Measurements from ENCODE around the gene MUS81. TPM values are rescaled to one million over a fixed set of nuclear protein-coding genes. Genes with fewer than 3 reads are reported as not detected.

MUS81 gene
- polyA plus RNA-seq, 2 of the 4 experiments (the other 2 are of a cell fraction) = 27.8 to 33.4 TPM

GRCh38 chr11:65900899-65901180 is 40.6 kb downstream of the MUS81 start:
- WGBS (ENCODE audit: missing lambda C conversion rate) = 87% methylated on average over 11 of the region's 11 CpGs
- peak overlapping the region in 1 of 2 experiments; percentile 97; a peak in 3 of 6 replicates for H3K27ac ChIP-seq
- ATAC-seq = no peak
- no peak for DNase-seq (ENCODE audit: low read depth in 1 of 2, low spot score in 1 of 2)
- POLR2A ChIA-PET = interaction anchor here (0.7 to 5.7 kb wide), 10 partner anchors 8 to 49 kb away, joined by 3 to 43 read pairs (median 7); partner anchors contain the start of genes C11orf68, CCDC85B and FIBP
- no peaks in the 10 kb centered on the region for H3K9me3 ChIP-seq
- no peak for FAIRE-seq
- TF ChIP-seq RNF2 (IDR thresholded peaks at IDR 0.05; ENCODE audit: borderline replicate concordance, low read depth) = no peak
- TF ChIP-seq TP53 (CRISPR knock-in tag; IDR thresholded peaks at IDR 0.05) = peak; percentile 69; the same call in 1 of the 2 replicates
- peaks cover 59% of the 10 kb centered on the region for H3K4me1 ChIP-seq
- peak overlapping the region; percentile 90 for H3K4me2 ChIP-seq
- peak overlapping the region; percentile 93; the same call in 2 of the 3 replicates for H3K4me3 ChIP-seq
- CTCF ChIA-PET = interaction anchor here (1.0 to 31.6 kb wide), 7 partner anchors 7 to 189 kb away, joined by 3 to 618 read pairs (median 5); partner anchors contain the start of genes C11orf68, CCDC85B, DRAP1 and FIBP

- Histone ChIP-seq H3K4me1 (peaks cover 39% of the 10 kb centered on the region), H3K27ac (peak overlapping the region; percentile 69 to 87), H3K9me3 (no peaks in the 10 kb centered on the region), H3K4me3 (no peak overlapping the region), H3K4me2 (peak overlapping the region; percentile 68)
- TF ChIP-seq TP53 (CRISPR knock-in tag; IDR thresholded peaks at IDR 0.05) (no peak), FOSL2 (IDR thresholded peaks at IDR 0.05) (no peak), FOSL2 (CRISPR knock-in tag; IDR thresholded peaks at IDR 0.05) (peak; percentile 83), HMGXB4 (CRISPR knock-in tag; IDR thresholded peaks at IDR 0.05; ENCODE audit: borderline replicate concordance) (no peak), CHD2 (IDR thresholded peaks at IDR 0.05; ENCODE audit: low read length, partially characterized antibody) (no peak), NPAS2 (CRISPR knock-in tag; IDR thresholded peaks at IDR 0.05; ENCODE audit: borderline replicate concordance) (no peak), MAX (IDR thresholded peaks at IDR 0.05) (peak; percentile 37), REST (IDR thresholded peaks at IDR 0.05) (no peak), MYC (IDR thresholded peaks at IDR 0.05; ENCODE audit: borderline replicate concordance, low read length) (no peak), FOSB (CRISPR knock-in tag; IDR thresholded peaks at IDR 0.05) (peak; percentile 5; the same call in 1 of the 2 replicates), HOXB13 (CRISPR knock-in tag; IDR thresholded peaks at IDR 0.05; ENCODE audit: low read depth) (no peak), JUNB (IDR thresholded peaks at IDR 0.05) (peak; percentile 45; the same call in 1 of the 2 replicates), RCOR1 (IDR thresholded peaks at IDR 0.05; ENCODE audit: low read depth, low read length) (no peak), PBX3 (IDR thresholded peaks at IDR 0.05) (0 out of 2 replicates have a peak, but pooled peaks have one; percentile 34), JUN (IDR thresholded peaks at IDR 0.05) (peak; percentile 36 to 50; a peak in 2 of 5 replicates), NR3C1 (IDR thresholded peaks at IDR 0.05) (no peak), GATA3 (IDR thresholded peaks at IDR 0.05; ENCODE audit: borderline replicate concordance) (peak; percentile 75; the same call in 1 of the 2 replicates), ZNF302 (CRISPR knock-in tag; IDR thresholded peaks at IDR 0.05) (no peak), ZC3H11A (IDR thresholded peaks at IDR 0.05) (no peak), EHF (CRISPR knock-in tag; IDR thresholded peaks at IDR 0.05) (0 out of 2 replicates have a peak, but pooled peaks have one; percentile 11), HEYL (CRISPR knock-in tag; IDR thresholded peaks at IDR 0.05) (no peak), ZSCAN20 (CRISPR knock-in tag; IDR thresholded peaks at IDR 0.05) (no peak), FOXS1 (CRISPR knock-in tag; IDR thresholded peaks at IDR 0.05) (peak; percentile 41; the same call in 1 of the 2 replicates), ATOH8 (CRISPR knock-in tag; IDR thresholded peaks at IDR 0.05; ENCODE audit: low read depth) (peak; percentile 57; the same call in 1 of the 2 replicates), EP300 (IDR thresholded peaks at IDR 0.05) (peak in 1 of 2 experiments; percentile 60; a peak in 1 of 5 replicates)
- FAIRE-seq (no peak), ATAC-seq (peak; percentile 47 to 57), DNase-seq (ENCODE audit: low read depth in 1 of 2, low spot score in 1 of 2) (peak; percentile 85 to 90)
- CTCF ChIA-PET = interaction anchor here (0.6 to 31.6 kb wide), 3 partner anchors 7 to 1090 kb away, joined by 4 to 618 read pairs (median 618); partner anchors contain the start of genes C11orf68, CCDC85B, DRAP1 and FIBP
- POLR2A ChIA-PET = interaction anchor here (0.6 to 5.7 kb wide), 4 partner anchors 12 to 15 kb away, joined by 3 to 43 read pairs (median 22); partner anchors contain the start of genes CCDC85B and FIBP
- 4% methylated on average over 5 of the region's 5 CpGs for WGBS (ENCODE audit: missing lambda C conversion rate)
Observed at GRCh38 chr11:65903068-65903481, 42.8 kb downstream of the MUS81 start.
